GM18499 (cell line): ENCODE data around the gene KCNMA1.

Source experiments
- ATAC-seq: cut with Tn5 transposase; IDR thresholded peaks from one replicate; pipeline ENCODE4 v1.9.1; 2021; ENCODE audit warnings: moderate number of reproducible peaks; ENCODE audit not compliant: insufficient read depth, unreplicated experiment

KCNMA1 gene

GRCh38 chr10:76925636-76926405 is 711.8 kb downstream of the KCNMA1 start:
- no peak for ATAC-seq

- no peak for ATAC-seq
Measured at GRCh38 chr10:76922666-76923065, 714.9 kb downstream of the KCNMA1 start.

- no peak for ATAC-seq
Measured at GRCh38 chr10:76921383-76922010, 716.1 kb downstream of the KCNMA1 start.

- ATAC-seq: no peak
Measured at GRCh38 chr10:76920581-76920980, 717.0 kb downstream of the KCNMA1 start.

GRCh38 chr10:76918106-76918505 is 719.5 kb downstream of the KCNMA1 start:
- ATAC-seq: no peak

- no peak for ATAC-seq
Measured at GRCh38 chr10:76917071-76917470, 720.5 kb downstream of the KCNMA1 start.

GRCh38 chr10:76916536-76916935 is 721.1 kb downstream of the KCNMA1 start:
- ATAC-seq: no peak

- no peak for ATAC-seq
Measured at GRCh38 chr10:76915316-76915715, 722.3 kb downstream of the KCNMA1 start.

GRCh38 chr10:76911184-76911583 is 726.4 kb downstream of the KCNMA1 start:
- ATAC-seq: no peak

GRCh38 chr10:76910184-76910962 is 727.2 kb downstream of the KCNMA1 start:
- ATAC-seq: no peak

GRCh38 chr10:76906256-76906655 is 731.4 kb downstream of the KCNMA1 start:
- no peak for ATAC-seq

- no peak for ATAC-seq
Measured at GRCh38 chr10:76905251-76905650, 732.4 kb downstream of the KCNMA1 start.

- ATAC-seq: no peak
Measured at GRCh38 chr10:76903387-76903945, 734.1 kb downstream of the KCNMA1 start.

- no peak for ATAC-seq
Measured at GRCh38 chr10:76902949-76903348, 734.7 kb downstream of the KCNMA1 start.

- no peak for ATAC-seq
Measured at GRCh38 chr10:76901701-76902100, 735.9 kb downstream of the KCNMA1 start.

GRCh38 chr10:76899490-76899889 is 738.1 kb downstream of the KCNMA1 start:
- no peak for ATAC-seq

- no peak for ATAC-seq
Measured at GRCh38 chr10:76892766-76893479, 744.7 kb downstream of the KCNMA1 start.

- no peak for ATAC-seq
Measured at GRCh38 chr10:76887223-76888010, 750.2 kb downstream of the KCNMA1 start.

- no peak for ATAC-seq
Measured at GRCh38 chr10:76885816-76886215, 751.8 kb downstream of the KCNMA1 start.
